GM18502 (cell line): Measurements from ENCODE around the gene CRCP.
A peak's percentile ranks its signal among the peaks of the same experiment; 100 is the strongest.
"Not testable (repeated sequence)": the region's sequence is repeated elsewhere in the genome, so short reads cannot be mapped to it uniquely, and the experiment has no call there.

ENCODE experiments used
- ATAC-seq: cut with Tn5 transposase; IDR thresholded peaks from one replicate; pipeline ENCODE4 v1.9.1; 2021; ENCODE audit warnings: mild to moderate bottlenecking; ENCODE audit not compliant: unreplicated experiment, poor library complexity

The CRCP gene

DNA sequence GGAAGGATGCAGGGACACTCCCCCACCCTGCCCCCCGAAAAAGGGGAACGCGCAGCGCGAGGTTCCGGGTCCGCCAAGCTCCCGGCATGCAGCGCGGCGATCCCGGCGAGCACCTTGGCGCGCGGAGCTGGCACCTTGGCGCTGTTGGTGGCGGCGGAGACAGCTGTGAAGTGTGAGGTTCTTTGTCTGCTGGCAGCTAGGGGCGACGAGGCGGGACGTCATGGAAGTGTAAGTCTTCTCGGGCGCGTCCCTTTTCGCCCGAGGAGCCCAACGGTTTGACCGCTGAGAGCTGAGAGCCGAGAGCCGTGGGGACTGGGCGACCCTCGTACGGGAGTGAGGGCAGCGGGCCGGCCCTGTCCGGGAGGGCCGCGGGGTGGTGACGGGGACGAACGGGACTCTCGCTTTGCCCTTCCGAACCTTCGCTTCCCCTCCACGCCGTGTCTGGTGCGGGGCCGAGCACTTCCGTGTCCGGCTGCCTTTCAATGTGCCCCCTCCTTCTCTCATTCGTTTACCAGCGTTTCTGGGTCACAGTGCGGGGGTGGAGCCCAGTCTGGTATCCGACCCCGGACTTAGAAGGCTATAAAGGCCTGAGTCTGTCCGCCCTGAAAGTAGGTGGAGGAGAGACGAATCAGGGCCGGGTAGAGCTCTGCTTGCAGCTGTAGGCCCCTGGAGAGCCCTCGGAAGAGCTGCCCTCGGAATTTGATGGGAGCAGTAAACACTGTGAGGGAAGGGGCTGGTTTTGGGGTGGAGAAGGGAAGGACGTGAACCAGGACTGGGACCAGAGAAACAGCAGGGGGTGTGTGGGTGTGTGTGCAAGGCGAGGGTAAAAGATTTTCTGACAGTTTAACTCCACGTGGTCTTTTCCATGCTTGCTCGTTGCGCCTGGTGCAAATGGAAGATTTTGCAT, at the start of gene CRCP:
Gene CRCP (plus strand): TSS at position 105 of the 907 bp plus-strand sequence. CDS start 116 bp downstream, at position 221.
- peak; percentile 91 for ATAC-seq

DNA sequence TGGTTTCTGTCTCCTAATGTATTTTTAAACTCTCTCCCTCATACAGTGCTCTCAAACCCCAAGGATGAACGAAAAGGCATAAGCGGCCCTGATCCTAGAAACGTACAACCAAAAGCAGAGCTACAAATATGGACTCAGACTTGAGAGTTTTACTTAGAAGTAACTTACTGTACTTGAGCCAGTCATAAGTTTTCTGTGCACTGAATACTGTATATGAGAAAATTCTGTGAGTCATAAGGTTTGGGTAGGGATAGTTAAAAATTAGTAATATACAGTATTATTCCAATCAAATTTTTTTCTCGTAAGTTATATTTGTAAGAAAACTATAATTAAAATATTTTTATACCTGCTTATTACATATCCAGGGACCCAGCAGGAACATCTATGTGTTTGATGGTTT, 44.9 kb upstream of the CRCP start:
- no peak for ATAC-seq

DNA sequence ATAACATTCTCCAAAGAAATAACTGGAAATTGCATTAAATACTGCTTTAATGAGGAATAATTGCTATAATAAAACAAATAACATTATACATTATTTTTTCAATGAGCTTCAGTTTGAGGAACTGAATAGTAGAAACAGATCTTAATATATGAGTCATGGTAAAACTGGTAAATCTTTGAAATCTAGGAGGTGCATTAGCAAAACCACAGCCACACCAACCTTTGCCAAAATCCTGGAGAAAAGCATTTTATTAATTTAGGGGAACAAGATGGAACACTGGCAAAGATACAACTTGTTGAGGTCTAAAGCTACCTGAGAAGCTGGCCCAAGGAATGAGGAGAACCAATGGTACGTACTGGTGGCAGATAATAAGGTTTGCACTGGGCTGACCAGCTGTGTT, 44.4 kb upstream of the CRCP start:
- ATAC-seq = no peak

DNA sequence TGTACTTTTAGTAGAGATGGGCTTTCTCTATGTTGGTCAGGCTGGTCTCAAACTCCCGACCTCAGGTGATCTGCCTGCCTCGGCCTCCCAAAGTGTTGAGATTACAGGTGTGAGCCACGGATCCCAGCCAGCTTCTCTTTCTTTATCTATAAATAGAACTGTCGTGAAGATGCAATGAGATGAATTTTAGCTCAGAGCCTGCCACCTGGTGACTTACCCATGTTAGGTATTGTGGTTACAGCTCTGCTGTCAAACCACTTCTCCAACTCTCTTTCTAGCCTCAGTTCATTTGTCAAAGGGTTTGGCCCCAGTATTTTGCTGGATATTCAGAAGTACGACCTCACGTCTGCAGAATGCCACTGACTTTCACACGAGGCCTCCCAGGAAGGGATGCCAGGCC, 42.4 kb upstream of the CRCP start:
- not testable (repeated sequence) for ATAC-seq

DNA sequence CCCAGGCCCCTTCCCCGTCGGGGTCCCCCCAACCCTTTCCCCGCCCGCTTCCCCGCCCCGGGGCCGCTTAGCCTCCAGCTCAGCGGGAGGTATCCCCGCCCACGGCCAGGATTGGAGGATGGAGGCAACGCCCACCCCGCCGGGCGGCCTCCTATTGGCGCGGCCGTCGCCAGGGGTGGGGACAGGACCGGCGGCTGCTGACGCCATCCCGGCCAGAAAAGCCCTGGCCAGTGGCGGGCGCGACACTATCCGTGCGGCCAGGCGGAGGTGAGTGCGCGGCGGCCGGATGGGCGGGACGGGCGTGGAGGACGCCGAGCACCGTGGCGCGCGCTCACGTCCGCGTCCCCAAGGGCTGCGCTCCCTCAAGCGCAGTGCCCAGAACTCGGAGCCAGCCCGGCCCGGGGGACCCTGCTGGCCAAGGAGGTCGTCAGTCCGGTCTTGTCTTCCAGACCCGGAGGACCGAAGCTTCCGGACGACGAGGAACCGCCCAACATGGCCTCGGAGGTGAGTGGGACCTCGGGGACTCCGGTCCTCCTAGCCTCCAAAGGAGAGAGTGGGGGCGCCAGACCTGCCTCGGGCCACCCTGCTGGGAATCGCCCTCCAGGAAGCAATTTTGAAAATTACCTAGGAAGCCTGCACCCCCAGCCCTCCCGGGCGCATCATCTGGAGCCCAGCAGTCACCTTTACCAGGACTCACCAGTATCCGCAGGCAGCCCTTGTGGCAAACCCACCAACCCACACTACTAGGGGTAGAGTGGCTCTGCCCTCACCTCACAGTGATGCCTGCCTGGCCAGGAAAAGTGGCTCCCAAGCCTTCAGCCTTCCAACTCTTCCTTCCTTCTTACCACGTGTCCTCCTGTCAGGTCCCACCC, 38.8 kb upstream of the CRCP start, which contains the start of gene ASL:
Gene ASL (plus strand): TSS at position 230 of the 872 bp plus-strand sequence. CDS start 263 bp downstream, at position 493.
- peak; percentile 98 for ATAC-seq

DNA sequence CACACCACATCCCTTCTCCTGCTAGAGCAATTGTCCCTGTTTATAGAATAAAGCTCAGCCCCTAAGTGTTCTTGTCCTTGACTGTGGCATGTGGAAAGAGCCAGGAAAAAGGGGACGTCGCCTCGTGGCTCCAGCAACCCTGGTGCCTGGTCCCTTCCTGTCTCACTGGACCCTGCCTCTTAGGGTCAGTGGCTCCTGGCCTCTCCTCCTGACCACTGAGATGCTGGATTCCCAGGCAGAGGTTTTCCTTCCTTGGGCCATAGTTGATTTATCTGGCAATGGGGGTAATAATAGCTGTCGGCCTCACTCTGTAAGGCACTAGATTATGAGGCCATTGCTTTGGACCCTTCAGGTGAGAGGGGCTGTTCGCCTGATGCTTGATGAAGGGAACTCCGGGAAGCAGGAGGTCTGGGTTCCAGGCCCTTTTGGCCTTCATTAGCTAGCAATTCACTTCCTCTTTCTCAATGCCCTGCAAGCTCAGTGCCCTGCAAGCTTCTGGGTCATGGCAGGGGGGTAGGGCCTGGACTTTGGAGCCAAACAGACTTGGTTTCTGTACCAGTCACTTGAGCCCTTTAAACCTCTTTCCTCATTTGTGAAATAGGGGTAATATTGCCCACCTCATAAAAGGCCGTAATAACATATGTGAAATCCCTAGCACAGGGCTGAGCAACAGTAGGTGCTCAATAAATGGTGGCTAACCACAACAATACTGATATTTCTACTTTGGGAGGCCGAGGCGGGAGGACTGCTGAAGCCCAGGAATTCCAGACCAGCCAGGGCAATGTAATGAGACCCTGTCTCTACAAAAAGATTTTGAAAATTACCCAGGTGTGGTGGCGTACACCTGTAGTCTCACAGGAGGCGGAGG, 38.0 kb upstream of the CRCP start:
- ATAC-seq = no peak

DNA sequence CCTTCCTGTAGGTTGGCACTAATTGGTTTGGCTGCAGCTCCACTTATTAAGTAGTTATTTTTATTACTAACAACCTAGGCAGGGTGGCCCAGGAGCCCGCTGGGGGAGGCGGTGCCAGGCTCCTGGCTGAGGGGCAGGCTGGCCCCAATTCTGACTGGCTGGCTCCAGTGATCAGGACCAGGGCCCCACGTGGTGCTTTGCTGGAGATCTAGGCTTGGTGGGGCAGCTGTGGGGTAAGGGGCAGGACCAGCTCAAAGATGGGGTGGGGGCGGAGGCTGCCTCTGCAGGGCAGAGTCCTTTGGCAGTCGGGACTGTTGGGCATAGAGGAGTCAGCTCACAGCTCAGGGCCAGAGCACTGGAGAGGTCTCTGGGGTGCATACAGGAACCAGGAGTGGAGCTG, 36.6 kb upstream of the CRCP start:
- no peak for ATAC-seq

DNA sequence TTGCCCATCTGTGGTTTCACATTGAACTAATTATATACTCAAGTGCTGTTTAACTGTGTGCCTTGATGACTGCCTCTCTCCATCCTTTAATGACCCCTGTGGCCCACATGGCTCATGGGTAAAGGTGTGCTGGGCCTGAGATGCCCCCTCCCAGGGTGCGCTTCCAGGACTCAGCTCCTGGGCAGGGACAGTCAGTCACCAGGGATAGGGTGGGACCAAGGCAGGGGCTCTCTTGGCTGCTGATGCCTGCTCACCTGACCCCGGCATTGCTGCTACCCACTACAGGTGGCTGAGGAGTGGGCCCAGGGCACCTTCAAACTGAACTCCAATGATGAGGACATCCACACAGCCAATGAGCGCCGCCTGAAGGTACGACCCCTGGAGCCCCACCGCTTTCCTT, 32.6 kb upstream of the CRCP start:
- no peak for ATAC-seq

DNA sequence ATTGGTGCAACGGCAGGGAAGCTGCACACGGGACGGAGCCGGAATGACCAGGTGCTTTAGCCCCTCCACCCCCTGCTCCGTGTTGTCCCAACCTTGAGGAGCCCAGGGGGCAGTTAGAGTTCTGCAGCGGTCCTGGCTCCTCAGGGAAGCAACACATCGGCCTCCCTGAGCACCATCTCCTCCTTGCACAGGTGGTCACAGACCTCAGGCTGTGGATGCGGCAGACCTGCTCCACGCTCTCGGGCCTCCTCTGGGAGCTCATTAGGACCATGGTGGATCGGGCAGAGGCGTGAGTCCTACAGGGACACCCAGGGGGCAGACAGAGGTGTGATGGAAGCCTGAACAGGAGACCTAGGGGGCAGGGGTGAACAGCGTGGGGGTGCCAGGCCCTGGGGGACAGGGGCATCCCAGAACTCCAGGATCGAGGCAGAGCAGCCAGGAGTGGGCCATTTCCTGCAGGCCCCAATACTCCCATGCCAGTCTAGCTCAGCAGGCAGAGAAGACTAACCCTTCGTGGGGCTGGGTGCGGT, 31.7 kb upstream of the CRCP start:
- ATAC-seq = no peak

DNA sequence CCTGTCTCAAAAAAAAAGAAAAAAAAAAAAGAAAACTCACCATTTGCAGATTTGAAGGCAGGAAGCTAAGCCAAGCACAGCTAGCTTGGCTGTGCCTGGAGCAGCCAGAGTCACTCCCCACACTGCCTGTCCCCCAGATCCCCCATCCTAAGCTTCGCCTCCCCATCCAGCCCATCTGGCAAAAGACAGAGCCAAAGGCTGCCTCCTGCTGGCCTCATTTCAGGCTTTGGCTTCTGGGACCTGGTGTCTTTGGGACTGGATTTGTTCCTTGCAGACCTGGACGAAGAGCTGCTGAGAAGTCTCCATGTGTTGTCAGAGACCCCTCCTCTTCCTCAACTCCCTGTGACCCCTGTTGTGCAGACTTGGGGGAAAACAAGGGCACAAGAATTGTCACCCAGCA, 31.0 kb upstream of the CRCP start:
- no peak for ATAC-seq

DNA sequence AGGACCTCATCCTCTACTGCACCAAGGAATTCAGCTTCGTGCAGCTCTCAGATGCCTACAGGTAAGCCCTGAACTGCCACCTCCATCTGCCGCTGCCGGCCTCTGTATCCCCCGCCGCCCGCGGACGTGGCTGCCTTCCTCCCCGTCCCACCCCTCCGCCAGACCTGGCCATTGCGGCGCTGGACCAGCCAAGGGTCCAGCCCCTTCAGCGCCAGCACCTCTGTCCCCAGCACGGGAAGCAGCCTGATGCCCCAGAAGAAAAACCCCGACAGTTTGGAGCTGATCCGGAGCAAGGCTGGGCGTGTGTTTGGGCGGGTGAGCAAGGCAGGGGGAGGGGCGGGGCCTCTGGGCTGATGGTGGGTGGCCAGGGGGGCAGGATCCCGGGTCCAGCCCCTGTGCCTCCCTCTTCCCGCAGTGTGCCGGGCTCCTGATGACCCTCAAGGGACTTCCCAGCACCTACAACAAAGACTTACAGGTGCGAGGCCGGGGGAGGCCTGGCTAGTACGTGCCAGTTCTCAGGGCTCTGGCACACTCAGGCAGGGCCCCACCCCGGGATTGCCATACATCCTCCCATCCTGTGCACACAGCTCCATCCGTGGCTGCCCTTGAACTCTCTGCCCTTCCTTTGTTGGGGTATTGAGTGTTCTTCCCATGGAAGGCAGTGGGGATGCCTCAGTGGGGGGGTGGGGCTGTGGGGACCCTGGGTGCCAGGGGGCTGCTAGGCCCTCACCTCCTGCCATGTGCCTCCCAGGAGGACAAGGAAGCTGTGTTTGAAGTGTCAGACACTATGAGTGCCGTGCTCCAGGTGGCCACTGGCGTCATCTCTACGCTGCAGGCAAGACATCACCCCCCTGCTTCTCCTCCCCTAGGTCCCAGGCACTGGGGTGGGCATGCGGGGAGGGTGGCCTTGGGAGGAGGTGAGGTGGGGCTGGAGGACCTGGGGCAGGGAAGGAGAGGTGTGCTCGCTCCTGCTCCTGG, 25.5 kb upstream of the CRCP start:
- no peak for ATAC-seq

DNA sequence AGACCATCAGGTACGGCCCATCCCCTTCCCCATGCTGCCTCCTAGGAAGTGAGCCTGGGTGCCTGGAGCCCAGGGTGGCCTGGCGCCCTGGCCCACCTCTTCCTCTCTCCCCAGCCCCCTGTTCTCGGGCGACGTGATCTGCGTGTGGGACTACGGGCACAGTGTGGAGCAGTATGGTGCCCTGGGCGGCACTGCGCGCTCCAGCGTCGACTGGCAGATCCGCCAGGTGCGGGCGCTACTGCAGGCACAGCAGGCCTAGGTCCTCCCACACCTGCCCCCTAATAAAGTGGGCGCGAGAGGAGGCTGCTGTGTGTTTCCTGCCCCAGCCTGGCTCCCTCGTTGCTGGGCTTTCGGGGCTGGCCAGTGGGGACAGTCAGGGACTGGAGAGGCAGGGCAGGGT, 22.0 kb upstream of the CRCP start:
- ATAC-seq = no peak

DNA sequence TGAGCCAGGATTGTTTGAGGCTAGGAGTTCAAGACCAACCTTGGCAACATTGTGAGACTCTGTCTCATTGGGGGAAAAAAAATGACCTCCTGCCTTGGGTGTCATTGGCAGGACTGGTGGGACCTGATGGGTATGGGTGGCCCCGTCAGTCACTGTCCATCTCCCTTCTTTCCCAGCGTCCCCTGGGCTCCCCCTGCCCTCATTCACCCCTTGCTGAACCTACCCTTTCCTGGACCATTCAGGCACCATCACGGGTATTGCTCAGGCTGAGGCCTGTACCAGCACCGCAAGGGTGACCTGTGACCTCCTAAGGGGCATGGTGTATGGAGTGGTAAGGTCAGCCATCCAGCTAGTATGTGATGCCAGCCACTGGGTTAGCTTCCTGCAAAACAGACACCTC, 19.6 kb upstream of the CRCP start:
- no peak for ATAC-seq

DNA sequence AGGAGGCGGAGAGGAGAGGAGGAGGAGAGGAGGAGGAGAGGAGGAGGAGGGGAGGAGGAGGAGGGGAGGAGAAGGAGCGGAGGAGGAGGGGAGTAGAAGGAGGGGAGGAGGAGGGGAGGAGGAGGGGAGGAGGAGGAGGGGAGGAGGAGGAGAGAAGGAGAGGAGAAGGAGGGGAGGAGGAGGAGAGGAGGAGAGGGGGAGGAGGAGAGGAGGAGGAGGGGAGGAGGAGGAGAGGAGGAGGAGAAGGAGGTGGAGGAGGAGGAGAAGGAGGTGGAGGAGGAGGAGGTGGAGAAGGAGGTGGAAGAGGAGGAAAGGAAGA, 15.5 kb upstream of the CRCP start:
- ATAC-seq = no peak

DNA sequence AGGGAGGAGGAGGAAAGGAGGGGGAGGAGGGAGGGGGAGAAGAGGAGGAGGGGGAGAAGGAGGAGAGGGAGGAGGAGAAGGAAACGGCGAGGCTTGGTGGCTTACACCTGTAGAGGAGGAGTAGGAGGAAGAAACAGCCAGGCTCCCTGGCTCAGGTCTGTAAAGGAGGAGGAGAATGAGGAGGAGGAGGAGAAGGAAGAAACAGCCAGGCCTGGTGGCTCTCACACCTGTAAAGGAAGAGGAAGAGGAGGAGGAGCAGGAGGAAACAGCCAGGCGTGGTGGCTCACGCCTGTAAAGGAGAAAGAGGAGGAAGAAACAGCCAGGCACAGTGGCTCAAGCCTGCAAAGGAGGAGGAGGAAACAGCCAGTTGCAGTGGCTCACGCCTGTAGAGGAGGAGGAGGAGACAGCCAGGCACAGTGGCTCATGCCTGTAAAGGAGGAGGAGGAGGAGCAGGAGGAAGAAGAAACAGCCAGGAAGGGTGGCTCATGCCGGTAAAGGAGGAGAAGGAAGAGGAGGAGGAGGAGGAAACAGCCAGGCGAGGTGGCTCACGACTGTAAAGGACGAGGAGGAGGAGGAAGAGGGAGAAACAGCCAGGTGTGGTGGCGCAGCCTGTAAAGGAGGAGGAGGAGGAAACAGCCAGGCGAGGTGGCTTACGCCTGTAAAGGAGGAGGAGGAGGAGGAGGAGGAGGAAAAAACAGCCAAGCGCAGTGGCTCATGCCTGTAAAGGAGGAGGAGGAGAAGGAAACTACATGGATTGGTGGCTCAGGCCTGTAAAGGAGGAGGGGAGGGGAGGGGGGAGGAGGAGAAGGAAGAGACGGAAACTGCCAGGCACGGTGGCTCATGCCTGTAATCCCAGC, 14.9 kb upstream of the CRCP start:
- peak; percentile 83 for ATAC-seq

DNA sequence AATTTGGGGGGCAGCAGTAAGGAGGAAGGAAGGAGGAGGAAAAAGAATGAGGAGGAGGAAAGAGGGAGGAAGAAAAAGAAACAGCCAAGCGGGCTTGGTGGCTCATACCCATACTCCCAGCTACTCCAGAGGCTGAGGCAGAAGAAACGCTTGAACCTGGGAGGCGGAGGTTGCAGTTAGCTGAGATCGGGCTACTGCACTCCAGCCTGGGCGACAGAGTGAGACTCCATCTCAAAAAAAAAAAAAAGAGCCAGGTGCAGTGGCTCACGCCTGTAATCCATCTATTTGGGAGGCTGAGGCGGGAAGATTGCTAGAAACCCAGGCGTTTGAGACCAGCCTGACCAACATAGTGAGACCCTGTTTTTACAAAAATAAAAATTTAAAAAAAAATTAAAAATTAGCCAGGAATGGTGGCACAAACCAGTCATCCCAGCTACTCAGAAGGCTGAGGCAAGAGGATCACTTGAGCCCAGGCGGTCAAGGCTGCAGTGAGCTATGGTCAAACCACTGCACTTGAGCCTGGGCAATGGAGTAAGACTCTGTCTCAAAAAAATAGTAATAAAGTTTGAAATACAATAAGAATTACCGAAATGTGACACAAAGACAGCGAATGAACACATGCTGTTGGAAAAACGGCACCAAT, 14.1 kb upstream of the CRCP start:
- ATAC-seq = no peak

DNA sequence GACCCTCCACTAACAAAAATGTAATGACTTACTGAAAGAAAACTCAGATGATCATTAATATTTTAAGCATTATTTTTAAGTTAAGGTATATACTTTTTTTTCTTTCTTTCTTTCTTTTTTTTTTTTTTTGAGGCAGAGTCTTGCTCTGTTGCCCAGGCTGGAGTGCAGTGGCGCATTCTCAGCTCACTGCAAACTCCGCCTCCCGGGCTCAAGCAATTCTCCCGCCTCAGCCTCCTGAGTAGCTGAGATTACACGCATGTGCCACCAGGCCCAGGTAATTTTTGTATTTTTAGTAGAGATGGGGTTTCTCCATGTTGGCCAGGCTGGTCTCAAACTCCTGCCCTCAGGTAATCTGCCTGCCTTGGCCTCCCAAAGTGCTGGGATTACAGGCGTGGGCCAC, 12.5 kb upstream of the CRCP start:
- ATAC-seq = not testable (repeated sequence)

DNA sequence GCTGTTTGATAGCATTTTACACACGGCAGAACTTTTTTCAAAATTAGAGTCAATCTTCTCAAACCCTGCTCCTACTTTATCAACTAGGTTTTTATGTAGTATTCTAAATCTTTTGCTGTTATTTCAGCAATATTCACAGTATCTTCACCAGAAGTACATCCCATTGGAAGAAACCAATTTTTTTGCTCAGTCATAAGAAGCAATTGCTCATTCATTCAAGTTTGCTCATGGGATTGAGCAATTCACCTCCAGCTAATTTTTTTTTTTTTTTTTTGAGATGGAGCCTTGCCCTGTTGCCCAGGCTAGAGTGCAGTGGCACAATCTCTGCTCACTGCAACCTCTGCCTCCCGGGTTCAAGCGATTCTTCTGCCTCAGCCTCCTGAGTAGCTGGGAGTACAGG, 10.7 kb upstream of the CRCP start:
- ATAC-seq = not testable (repeated sequence)
